ENCODE data around the gene UAP1L1.
A peak's percentile ranks its signal among the peaks of the same experiment; 100 is the strongest.

UAP1L1 gene

GRCh38 chr9:137126786-137127185, 49.5 kb downstream of the UAP1L1 start:
- H3K9me3 ChIP-seq (ENCODE audit: control insufficient read depth, insufficient read depth, low read length), result no peaks in the 10 kb centered on the region
- no peak overlapping the region for H3K9ac ChIP-seq (ENCODE audit: low read depth, low read length)
- no peaks in the 10 kb centered on the region for H3K36me3 ChIP-seq (ENCODE audit: control insufficient read depth, insufficient read depth, low read length)
- no peak overlapping the region for H3K4me3 ChIP-seq (ENCODE audit: low read depth, low read length)
- H3K27ac ChIP-seq (ENCODE audit: low read depth, low read length), result no peak overlapping the region
- H3K27me3 ChIP-seq (ENCODE audit: control insufficient read depth, insufficient read depth, low read length), result peaks cover 5% of the 10 kb centered on the region
- peaks cover 6% of the 10 kb centered on the region for H3K4me1 ChIP-seq (ENCODE audit: control insufficient read depth, insufficient read depth, low read length)

- no peaks in the 10 kb centered on the region for H3K36me3 ChIP-seq (ENCODE audit: control insufficient read depth, insufficient read depth, low read length)
- H3K4me1 ChIP-seq (ENCODE audit: control insufficient read depth, insufficient read depth, low read length), result peaks cover 6% of the 10 kb centered on the region
- H3K27me3 ChIP-seq (ENCODE audit: control insufficient read depth, insufficient read depth, low read length), result peaks cover 5% of the 10 kb centered on the region
- peak overlapping the region; percentile 42 for H3K27ac ChIP-seq (ENCODE audit: low read depth, low read length)
- no peak overlapping the region for H3K4me3 ChIP-seq (ENCODE audit: low read depth, low read length)
- no peak overlapping the region for H3K9ac ChIP-seq (ENCODE audit: low read depth, low read length)
- H3K9me3 ChIP-seq (ENCODE audit: control insufficient read depth, insufficient read depth, low read length), result no peaks in the 10 kb centered on the region
Measured at GRCh38 chr9:137127301-137128157, 50.2 kb downstream of the UAP1L1 start.

- peaks cover 5% of the 10 kb centered on the region for H3K27me3 ChIP-seq (ENCODE audit: control insufficient read depth, insufficient read depth, low read length)
- peak overlapping the region; percentile 81 for H3K4me3 ChIP-seq (ENCODE audit: low read depth, low read length)
- no peak overlapping the region for H3K27ac ChIP-seq (ENCODE audit: low read depth, low read length)
- no peak overlapping the region; the same call in 1 of the 2 replicates for H3K9ac ChIP-seq (ENCODE audit: low read depth, low read length)
- peaks cover 6% of the 10 kb centered on the region for H3K4me1 ChIP-seq (ENCODE audit: control insufficient read depth, insufficient read depth, low read length)
- H3K9me3 ChIP-seq (ENCODE audit: control insufficient read depth, insufficient read depth, low read length), result no peaks in the 10 kb centered on the region
- no peaks in the 10 kb centered on the region for H3K36me3 ChIP-seq (ENCODE audit: control insufficient read depth, insufficient read depth, low read length)
Measured at GRCh38 chr9:137128158-137128861, 51.0 kb downstream of the UAP1L1 start.

GRCh38 chr9:137128862-137129455, 51.6 kb downstream of the UAP1L1 start:
- Histone ChIP-seq H3K4me3 (ENCODE audit: low read depth, low read length) (peak overlapping the region; percentile 81), H3K9ac (ENCODE audit: low read depth, low read length) (peak overlapping the region; percentile 63), H3K27me3 (ENCODE audit: control insufficient read depth, insufficient read depth, low read length) (peaks cover 5% of the 10 kb centered on the region), H3K27ac (ENCODE audit: low read depth, low read length) (peak overlapping the region; percentile 6), H3K9me3 (ENCODE audit: control insufficient read depth, insufficient read depth, low read length) (no peaks in the 10 kb centered on the region), H3K4me1 (ENCODE audit: control insufficient read depth, insufficient read depth, low read length) (peaks cover 6% of the 10 kb centered on the region), H3K36me3 (ENCODE audit: control insufficient read depth, insufficient read depth, low read length) (no peaks in the 10 kb centered on the region)

GRCh38 chr9:137129456-137130175, 52.3 kb downstream of the UAP1L1 start:
- H3K9me3 ChIP-seq (ENCODE audit: control insufficient read depth, insufficient read depth, low read length), result no peaks in the 10 kb centered on the region
- peak overlapping the region; percentile 63 for H3K9ac ChIP-seq (ENCODE audit: low read depth, low read length)
- peak overlapping the region; percentile 81 for H3K4me3 ChIP-seq (ENCODE audit: low read depth, low read length)
- peaks cover 7% of the 10 kb centered on the region for H3K27me3 ChIP-seq (ENCODE audit: control insufficient read depth, insufficient read depth, low read length)
- no peaks in the 10 kb centered on the region for H3K36me3 ChIP-seq (ENCODE audit: control insufficient read depth, insufficient read depth, low read length)
- peak overlapping the region; percentile 6 for H3K27ac ChIP-seq (ENCODE audit: low read depth, low read length)
- peaks cover 6% of the 10 kb centered on the region for H3K4me1 ChIP-seq (ENCODE audit: control insufficient read depth, insufficient read depth, low read length)

GRCh38 chr9:137130176-137130755, 52.9 kb downstream of the UAP1L1 start:
- H3K9me3 ChIP-seq (ENCODE audit: control insufficient read depth, insufficient read depth, low read length), result no peaks in the 10 kb centered on the region
- H3K36me3 ChIP-seq (ENCODE audit: control insufficient read depth, insufficient read depth, low read length), result no peaks in the 10 kb centered on the region
- H3K4me3 ChIP-seq (ENCODE audit: low read depth, low read length), result peak overlapping the region; percentile 81
- no peak overlapping the region for H3K9ac ChIP-seq (ENCODE audit: low read depth, low read length)
- H3K27ac ChIP-seq (ENCODE audit: low read depth, low read length), result no peak overlapping the region
- H3K4me1 ChIP-seq (ENCODE audit: control insufficient read depth, insufficient read depth, low read length), result peaks cover 6% of the 10 kb centered on the region
- H3K27me3 ChIP-seq (ENCODE audit: control insufficient read depth, insufficient read depth, low read length), result peaks cover 7% of the 10 kb centered on the region
